A673 (cell line): Measurements from ENCODE around the gene JAGN1.

Source experiments
- EZH2 ChIP-seq: fragments of 200-600 bp; sonication (generic); IDR thresholded peaks from 2 replicates; pipeline ENCODE4 v1.6.1; 2017; ENCODE audit warnings: borderline replicate concordance, low read depth, mild to moderate bottlenecking, mixed read lengths, antibody characterized with exemption, low read length; ENCODE audit not compliant: poor library complexity, severe bottlenecking
- TF ChIP-seq, protein P1 (sequence below): fragments of 300-800, 200-600 bp; sonication (generic); conservative IDR thresholded peaks from 2 replicates; pipeline ENCODE4 v1.5.1; 2017; ENCODE audit warnings: low read depth, mild to moderate bottlenecking, antibody characterized with exemption, low read length, moderate library complexity, mixed read lengths

DNA sequence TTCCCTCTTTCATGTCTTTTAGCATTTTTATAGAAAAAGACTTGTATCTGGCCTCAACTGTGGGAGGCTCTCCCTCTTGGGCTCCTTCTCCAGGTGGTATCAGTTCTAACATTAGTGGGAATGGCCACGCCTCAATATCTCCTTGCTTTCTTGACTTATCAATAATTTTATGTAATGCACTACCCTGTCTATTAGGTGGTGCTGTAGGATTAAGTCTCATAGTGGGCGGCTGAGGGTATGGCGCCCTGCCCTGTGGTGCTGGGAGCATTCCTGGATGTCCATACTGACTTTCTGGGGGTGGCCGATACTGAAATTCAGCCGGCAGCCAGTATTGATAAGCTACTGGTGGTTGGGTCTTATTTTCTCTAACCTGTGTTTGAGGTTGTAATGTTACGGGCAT is 37.9 kb upstream of the JAGN1 start:
- TF ChIP-seq, protein P1, sequence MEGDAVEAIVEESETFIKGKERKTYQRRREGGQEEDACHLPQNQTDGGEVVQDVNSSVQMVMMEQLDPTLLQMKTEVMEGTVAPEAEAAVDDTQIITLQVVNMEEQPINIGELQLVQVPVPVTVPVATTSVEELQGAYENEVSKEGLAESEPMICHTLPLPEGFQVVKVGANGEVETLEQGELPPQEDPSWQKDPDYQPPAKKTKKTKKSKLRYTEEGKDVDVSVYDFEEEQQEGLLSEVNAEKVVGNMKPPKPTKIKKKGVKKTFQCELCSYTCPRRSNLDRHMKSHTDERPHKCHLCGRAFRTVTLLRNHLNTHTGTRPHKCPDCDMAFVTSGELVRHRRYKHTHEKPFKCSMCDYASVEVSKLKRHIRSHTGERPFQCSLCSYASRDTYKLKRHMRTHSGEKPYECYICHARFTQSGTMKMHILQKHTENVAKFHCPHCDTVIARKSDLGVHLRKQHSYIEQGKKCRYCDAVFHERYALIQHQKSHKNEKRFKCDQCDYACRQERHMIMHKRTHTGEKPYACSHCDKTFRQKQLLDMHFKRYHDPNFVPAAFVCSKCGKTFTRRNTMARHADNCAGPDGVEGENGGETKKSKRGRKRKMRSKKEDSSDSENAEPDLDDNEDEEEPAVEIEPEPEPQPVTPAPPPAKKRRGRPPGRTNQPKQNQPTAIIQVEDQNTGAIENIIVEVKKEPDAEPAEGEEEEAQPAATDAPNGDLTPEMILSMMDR, result no peak
- TF ChIP-seq EZH2, result no peak
